ENCODE measurements around the gene KLHL3.

DNA sequence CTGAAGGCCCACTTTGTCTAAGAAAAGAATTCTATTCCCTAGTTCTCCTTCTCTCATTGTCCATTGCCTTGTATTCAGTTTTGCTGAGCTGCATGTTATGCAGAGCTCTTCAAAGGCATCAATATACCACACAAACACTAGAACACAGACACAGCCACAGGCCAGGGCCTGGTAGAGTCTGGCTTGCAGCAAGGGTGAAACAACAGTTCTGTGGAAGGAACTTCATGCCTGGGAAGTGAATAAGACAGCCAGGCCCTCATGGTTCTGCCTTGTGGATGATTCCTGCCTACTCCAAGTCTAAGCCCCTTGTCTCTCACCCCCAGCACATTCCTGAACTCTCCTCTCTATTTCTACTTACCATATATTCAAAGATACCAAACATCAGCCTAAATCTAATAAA is 30.8 kb downstream of the KLHL3 start:
- no peak for TF ChIP-seq FOXK2 (IDR thresholded peaks at IDR 0.05)
- no peak for TF ChIP-seq HDGF (IDR thresholded peaks at IDR 0.05; ENCODE audit: borderline replicate concordance)
- TF ChIP-seq NFRKB (IDR thresholded peaks at IDR 0.05), result no peak
